ENCODE results near the gene MRPS5. TPM values are rescaled to one million over a fixed set of nuclear protein-coding genes. Genes with fewer than 3 reads are reported as not detected.

MRPS5 gene
- total RNA-seq, 1 donor from 2014 or later = 57.4 TPM

DNA sequence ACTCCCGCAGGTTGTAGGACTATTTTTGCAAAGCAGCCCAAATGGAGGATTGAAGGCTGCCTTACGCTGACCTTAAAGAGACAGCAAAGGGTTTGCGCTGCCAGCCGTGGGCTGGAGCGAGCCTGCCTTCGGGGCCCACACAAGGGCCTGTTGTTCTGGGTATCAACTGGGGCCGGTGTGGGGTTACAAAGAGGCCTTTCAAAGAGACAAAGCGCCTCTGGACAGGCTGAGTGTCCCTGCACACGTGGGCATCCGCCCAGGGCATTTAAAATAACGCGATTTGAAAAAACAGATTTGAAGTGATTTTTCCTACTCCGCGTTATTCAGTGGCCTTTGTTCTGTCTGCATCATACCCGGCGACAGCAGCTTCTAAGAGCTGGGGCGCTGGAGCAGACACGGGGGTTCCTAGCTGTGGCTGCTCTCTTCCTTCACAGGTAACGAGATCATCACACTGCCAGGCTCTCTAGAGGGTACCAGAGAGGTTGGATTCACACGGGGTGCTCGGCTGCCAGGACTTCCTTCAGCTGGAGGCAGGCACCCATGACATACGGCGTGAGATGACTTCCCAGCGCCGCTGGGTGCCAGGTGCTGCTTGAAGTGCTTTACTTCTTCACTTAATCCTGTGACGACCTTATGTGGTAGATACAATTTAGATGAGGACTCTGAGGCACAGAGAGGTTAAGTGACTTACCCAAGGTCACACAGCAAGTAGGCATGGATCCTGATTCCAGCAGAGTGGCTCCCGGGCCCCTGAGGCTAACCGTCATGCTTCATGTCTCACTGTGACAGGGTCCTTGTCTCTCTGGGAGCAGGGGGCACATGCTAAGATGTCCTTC lies 63.9 kb downstream of the MRPS5 start:
- no peak for TF ChIP-seq EZH2 (IDR thresholded peaks at IDR 0.05; ENCODE audit: insufficient read depth, low read length)
- TF ChIP-seq CTCF (IDR thresholded peaks at IDR 0.05; ENCODE audit: insufficient read depth, low read depth, low read length) = no peak
- no peak for FAIRE-seq
- DNase-seq (ENCODE audit: low read depth) = no peak

DNA sequence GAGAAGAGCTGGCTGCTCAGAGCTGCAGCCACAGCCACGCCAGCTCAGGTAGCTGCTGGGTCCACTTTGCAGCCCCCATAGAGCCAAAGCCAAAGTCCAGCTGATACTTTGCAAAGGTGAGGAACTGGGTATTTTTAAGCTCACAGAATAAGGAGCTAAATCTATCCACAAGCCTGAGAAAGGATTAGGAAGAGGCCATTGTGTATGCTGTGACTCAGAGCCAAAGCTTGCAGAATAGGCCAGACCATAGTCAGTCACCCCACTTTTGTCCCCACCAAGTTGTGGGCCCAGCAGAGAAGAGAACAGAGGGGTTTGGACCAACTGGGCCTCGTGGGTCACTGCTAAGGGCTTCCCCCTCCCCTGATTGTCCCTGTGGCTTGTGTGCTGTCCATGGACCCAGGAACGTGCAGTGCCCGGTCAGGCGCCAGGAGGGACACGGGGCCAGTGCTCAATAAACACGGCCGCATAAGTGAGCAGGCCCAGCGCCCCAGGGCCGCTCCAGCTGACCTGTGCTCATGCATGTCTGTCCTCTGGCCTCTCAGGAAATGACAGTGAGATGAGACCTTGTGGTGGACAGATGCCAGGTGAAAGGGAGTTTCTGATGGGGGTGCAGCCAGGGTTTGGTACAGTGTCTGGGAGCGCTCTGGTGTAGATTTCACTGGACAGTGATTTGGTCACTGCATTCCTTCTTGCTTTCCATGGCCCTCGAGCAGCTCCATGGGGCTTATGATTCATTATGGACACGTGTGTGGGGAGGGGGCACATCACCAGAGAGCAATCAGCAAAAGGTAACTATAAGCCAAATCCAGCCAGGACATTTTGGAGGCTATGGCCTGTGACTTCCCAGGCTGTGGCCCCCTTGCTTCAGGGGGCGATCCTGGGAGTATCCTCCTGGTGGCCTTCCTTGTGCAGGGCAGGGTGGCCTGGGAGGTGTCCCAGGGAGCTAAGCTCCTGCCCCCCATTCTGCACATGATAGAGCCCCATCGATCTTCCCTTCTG lies 64.8 kb downstream of the MRPS5 start:
- H3K27ac Mint-ChIP-seq (ENCODE audit: unreplicated experiment) = no peak overlapping the region
- H3K4me2 ChIP-seq (ENCODE audit: low read length) = peak overlapping the region; percentile 57
- no peak for DNase-seq (ENCODE audit: low read depth)
- no peak overlapping the region for H3K27ac ChIP-seq (ENCODE audit: low read depth, low read length)
- no peaks in the 10 kb centered on the region for H3K79me2 ChIP-seq (ENCODE audit: insufficient read depth, low read length)
- H3K36me3 Mint-ChIP-seq (ENCODE audit: low read depth, unreplicated experiment) = no peaks in the 10 kb centered on the region
- H3K9me3 Mint-ChIP-seq (ENCODE audit: unreplicated experiment) = no peaks in the 10 kb centered on the region
- H3K4me1 ChIP-seq (ENCODE audit: insufficient read depth, low read length) = peaks cover 11% of the 10 kb centered on the region
- no peaks in the 10 kb centered on the region for H3K9me3 ChIP-seq (ENCODE audit: insufficient read depth, low read depth, low read length)
- TF ChIP-seq CTCF (IDR thresholded peaks at IDR 0.05; ENCODE audit: insufficient read depth, low read depth, low read length) (no peak), EZH2 (IDR thresholded peaks at IDR 0.05; ENCODE audit: insufficient read depth, low read length) (no peak)
- FAIRE-seq = no peak
- no peak overlapping the region for H3K4me3 Mint-ChIP-seq (ENCODE audit: unreplicated experiment)
- no peaks in the 10 kb centered on the region for H4K20me1 ChIP-seq (ENCODE audit: insufficient read depth, low read length)
- H3K4me3 ChIP-seq (ENCODE audit: insufficient read depth, low read depth, low read length) = no peak overlapping the region
- H3K4me1 Mint-ChIP-seq (ENCODE audit: low read depth, unreplicated experiment) = peaks cover 10% of the 10 kb centered on the region
- peaks cover 2% of the 10 kb centered on the region for H3K27me3 ChIP-seq (ENCODE audit: insufficient read depth, low read length)
- peaks cover 44% of the 10 kb centered on the region for H3K27me3 Mint-ChIP-seq (ENCODE audit: low read depth, unreplicated experiment)
- H2AFZ ChIP-seq (ENCODE audit: low read depth, low read length) = no peak overlapping the region
- H3K9ac ChIP-seq (ENCODE audit: low read length) = no peak overlapping the region
- H3K36me3 ChIP-seq (ENCODE audit: insufficient read depth, low read length) = no peaks in the 10 kb centered on the region

More for the DNA sequence above, 63.9 kb downstream of the MRPS5 start:
- no peak overlapping the region for H3K4me2 ChIP-seq (ENCODE audit: low read length)
- peaks cover 2% of the 10 kb centered on the region for H3K27me3 ChIP-seq (ENCODE audit: insufficient read depth, low read length)
- H3K4me1 ChIP-seq (ENCODE audit: insufficient read depth, low read length) = peaks cover 11% of the 10 kb centered on the region
- H3K4me3 ChIP-seq (ENCODE audit: insufficient read depth, low read depth, low read length) = no peak overlapping the region
- H3K9me3 Mint-ChIP-seq (ENCODE audit: unreplicated experiment) = peaks cover 3% of the 10 kb centered on the region
- no peaks in the 10 kb centered on the region for H4K20me1 ChIP-seq (ENCODE audit: insufficient read depth, low read length)
- H2AFZ ChIP-seq (ENCODE audit: low read depth, low read length) = no peak overlapping the region
- no peak overlapping the region for H3K27ac Mint-ChIP-seq (ENCODE audit: unreplicated experiment)
- H3K36me3 ChIP-seq (ENCODE audit: insufficient read depth, low read length) = no peaks in the 10 kb centered on the region
- H3K27ac ChIP-seq (ENCODE audit: low read depth, low read length) = no peak overlapping the region
- peaks cover 16% of the 10 kb centered on the region for H3K4me1 Mint-ChIP-seq (ENCODE audit: low read depth, unreplicated experiment)
- no peaks in the 10 kb centered on the region for H3K79me2 ChIP-seq (ENCODE audit: insufficient read depth, low read length)
- no peak overlapping the region for H3K9ac ChIP-seq (ENCODE audit: low read length)
- H3K4me3 Mint-ChIP-seq (ENCODE audit: unreplicated experiment) = no peak overlapping the region
- no peaks in the 10 kb centered on the region for H3K9me3 ChIP-seq (ENCODE audit: insufficient read depth, low read depth, low read length)
- H3K27me3 Mint-ChIP-seq (ENCODE audit: low read depth, unreplicated experiment) = peaks cover 44% of the 10 kb centered on the region
- H3K36me3 Mint-ChIP-seq (ENCODE audit: low read depth, unreplicated experiment) = no peaks in the 10 kb centered on the region

Measured in astrocyte (in vitro differentiated cells and primary cell).